ENCODE measurements around the gene NETO1. TPM values are rescaled to one million over a fixed set of nuclear protein-coding genes. Genes with fewer than 3 reads are reported as not detected.

Gene NETO1
- total RNA-seq, 3 donors from 2014 or later (not counting 1 experiment from before 2014, with no cell fraction given): not detected

DNA sequence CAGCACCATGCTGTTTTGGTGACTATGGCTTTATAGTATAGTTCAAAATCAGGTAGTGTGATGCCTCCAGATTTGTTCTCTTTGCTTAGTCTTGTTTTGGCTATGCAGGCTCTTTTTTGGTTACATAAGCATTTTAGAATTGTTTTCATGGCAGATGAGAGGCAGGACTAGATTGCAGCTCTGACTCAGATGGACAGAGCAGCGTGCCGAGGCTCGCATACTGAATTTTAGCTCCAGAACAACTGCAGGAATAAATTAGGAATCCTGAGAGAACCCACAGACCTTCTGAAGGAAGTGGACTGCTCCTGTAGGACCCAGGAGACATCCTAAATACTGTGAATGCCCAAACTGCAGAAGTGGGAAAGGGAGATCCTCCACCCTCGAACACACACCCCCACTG lies 141.6 kb downstream of the NETO1 start:
- Mint-ChIP-seq H3K36me3 (no peaks in the 10 kb centered on the region), H3K4me3 (no peak overlapping the region), H3K27me3 (ENCODE audit: low read depth in 2 of 2) (no peaks in the 10 kb centered on the region), H3K9me3 (peaks cover 5 to 10% of the 10 kb centered on the region in 2 donors), H3K27ac (no peak overlapping the region), H3K4me1 (no peaks in the 10 kb centered on the region)
- no peaks in the 10 kb centered on the region for H3K4me1 ChIP-seq (ENCODE audit: control insufficient read depth, insufficient read depth, low read length)
- ATAC-seq (no peak), DNase-seq (no peak)
- no peak overlapping the region for H3K4me3 ChIP-seq (ENCODE audit: low read length)
- TF ChIP-seq, protein P1, sequence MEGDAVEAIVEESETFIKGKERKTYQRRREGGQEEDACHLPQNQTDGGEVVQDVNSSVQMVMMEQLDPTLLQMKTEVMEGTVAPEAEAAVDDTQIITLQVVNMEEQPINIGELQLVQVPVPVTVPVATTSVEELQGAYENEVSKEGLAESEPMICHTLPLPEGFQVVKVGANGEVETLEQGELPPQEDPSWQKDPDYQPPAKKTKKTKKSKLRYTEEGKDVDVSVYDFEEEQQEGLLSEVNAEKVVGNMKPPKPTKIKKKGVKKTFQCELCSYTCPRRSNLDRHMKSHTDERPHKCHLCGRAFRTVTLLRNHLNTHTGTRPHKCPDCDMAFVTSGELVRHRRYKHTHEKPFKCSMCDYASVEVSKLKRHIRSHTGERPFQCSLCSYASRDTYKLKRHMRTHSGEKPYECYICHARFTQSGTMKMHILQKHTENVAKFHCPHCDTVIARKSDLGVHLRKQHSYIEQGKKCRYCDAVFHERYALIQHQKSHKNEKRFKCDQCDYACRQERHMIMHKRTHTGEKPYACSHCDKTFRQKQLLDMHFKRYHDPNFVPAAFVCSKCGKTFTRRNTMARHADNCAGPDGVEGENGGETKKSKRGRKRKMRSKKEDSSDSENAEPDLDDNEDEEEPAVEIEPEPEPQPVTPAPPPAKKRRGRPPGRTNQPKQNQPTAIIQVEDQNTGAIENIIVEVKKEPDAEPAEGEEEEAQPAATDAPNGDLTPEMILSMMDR (IDR thresholded peaks at IDR 0.05): no peak
- intact Hi-C loops (cut with micrococcal nuclease): no loop called here
- no peaks in the 10 kb centered on the region for H3K9me3 ChIP-seq (ENCODE audit: control insufficient read depth, insufficient read depth, low read length)
- 95% methylated on average over 3 of the region's 4 CpGs for WGBS (ENCODE audit: insufficient coverage)
- H3K27me3 ChIP-seq (ENCODE audit: control insufficient read depth, insufficient read depth, low read length): no peaks in the 10 kb centered on the region
- H3K36me3 ChIP-seq (ENCODE audit: control insufficient read depth, insufficient read depth, low read length): no peaks in the 10 kb centered on the region
- no peak overlapping the region for H3K27ac ChIP-seq (ENCODE audit: low read length)

DNA sequence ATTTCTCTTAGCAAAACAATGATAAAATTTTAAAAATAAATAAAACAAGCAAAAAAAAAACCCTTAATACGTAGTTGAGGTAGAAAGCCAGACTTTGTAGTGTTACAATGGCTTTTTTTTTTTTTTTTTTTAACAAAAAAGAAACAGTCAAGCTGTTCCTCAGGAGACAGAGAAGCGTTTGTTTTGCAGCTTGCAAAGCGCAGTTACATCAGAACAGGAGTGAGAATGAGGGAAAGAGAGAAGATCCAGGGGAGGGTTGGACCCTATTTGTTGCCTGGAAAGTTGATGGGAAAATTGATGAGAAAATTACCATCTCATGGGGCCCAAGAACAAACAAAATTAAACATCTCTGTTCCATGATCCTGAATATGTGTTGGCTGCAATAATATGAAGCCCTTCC lies 146.5 kb downstream of the NETO1 start:
- Mint-ChIP-seq H3K4me3 (no peak overlapping the region), H3K36me3 (no peaks in the 10 kb centered on the region), H3K4me1 (no peaks in the 10 kb centered on the region), H3K27me3 (ENCODE audit: low read depth in 2 of 2) (no peaks in the 10 kb centered on the region), H3K27ac (no peak overlapping the region), H3K9me3 (peaks cover 2 to 14% of the 10 kb centered on the region in 2 donors)
- H3K4me1 ChIP-seq (ENCODE audit: control insufficient read depth, insufficient read depth, low read length): no peaks in the 10 kb centered on the region
- H3K27me3 ChIP-seq (ENCODE audit: control insufficient read depth, insufficient read depth, low read length): no peaks in the 10 kb centered on the region
- no peaks in the 10 kb centered on the region for H3K36me3 ChIP-seq (ENCODE audit: control insufficient read depth, insufficient read depth, low read length)
- H3K27ac ChIP-seq (ENCODE audit: low read length): no peak overlapping the region
- TF ChIP-seq, protein P1 (IDR thresholded peaks at IDR 0.05): no peak
- ATAC-seq (no peak), DNase-seq (no peak)
- H3K4me3 ChIP-seq (ENCODE audit: low read length): no peak overlapping the region
- 84% methylated on average over 2 of the region's 3 CpGs for WGBS (ENCODE audit: insufficient coverage)
- intact Hi-C loops (cut with micrococcal nuclease): no loop called here
- no peaks in the 10 kb centered on the region for H3K9me3 ChIP-seq (ENCODE audit: control insufficient read depth, insufficient read depth, low read length)

DNA sequence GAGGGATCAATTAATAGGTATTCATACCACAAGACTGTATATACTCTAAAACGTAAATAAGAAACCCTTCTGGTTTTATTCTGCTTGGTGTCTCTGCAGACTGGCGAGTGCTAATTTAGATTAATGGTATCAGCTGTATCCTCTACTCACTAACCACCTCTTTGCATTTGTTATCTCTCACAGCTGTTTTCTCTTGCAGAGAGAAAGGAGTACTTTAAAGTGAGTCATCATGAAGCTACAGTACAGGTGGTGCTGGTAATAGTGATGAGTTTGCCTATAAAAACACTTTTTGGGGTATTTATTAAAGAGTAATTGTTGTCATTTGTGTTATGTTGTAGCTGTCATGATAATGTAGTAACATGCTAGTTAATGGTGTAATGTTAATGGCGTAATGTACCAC lies 147.7 kb downstream of the NETO1 start:
- no peak for ATAC-seq
- intact Hi-C loops (cut with micrococcal nuclease): no loop called here
- no peak for DNase-seq
- Mint-ChIP-seq H3K4me3 (no peak overlapping the region), H3K27ac (no peak overlapping the region), H3K9me3 (peaks cover 4 to 14% of the 10 kb centered on the region in 2 donors), H3K27me3 (ENCODE audit: low read depth in 2 of 2) (no peaks in the 10 kb centered on the region), H3K4me1 (no peaks in the 10 kb centered on the region), H3K36me3 (no peaks in the 10 kb centered on the region)
- TF ChIP-seq, protein P1 (IDR thresholded peaks at IDR 0.05): no peak
- no peaks in the 10 kb centered on the region for H3K4me1 ChIP-seq (ENCODE audit: control insufficient read depth, insufficient read depth, low read length)
- no peak overlapping the region for H3K27ac ChIP-seq (ENCODE audit: low read length)
- H3K27me3 ChIP-seq (ENCODE audit: control insufficient read depth, insufficient read depth, low read length): no peaks in the 10 kb centered on the region
- H3K36me3 ChIP-seq (ENCODE audit: control insufficient read depth, insufficient read depth, low read length): no peaks in the 10 kb centered on the region
- H3K9me3 ChIP-seq (ENCODE audit: control insufficient read depth, insufficient read depth, low read length): no peaks in the 10 kb centered on the region
- H3K4me3 ChIP-seq (ENCODE audit: low read length): no peak overlapping the region
- WGBS (ENCODE audit: insufficient coverage): 100% methylated on average over 2 of the region's 3 CpGs

DNA sequence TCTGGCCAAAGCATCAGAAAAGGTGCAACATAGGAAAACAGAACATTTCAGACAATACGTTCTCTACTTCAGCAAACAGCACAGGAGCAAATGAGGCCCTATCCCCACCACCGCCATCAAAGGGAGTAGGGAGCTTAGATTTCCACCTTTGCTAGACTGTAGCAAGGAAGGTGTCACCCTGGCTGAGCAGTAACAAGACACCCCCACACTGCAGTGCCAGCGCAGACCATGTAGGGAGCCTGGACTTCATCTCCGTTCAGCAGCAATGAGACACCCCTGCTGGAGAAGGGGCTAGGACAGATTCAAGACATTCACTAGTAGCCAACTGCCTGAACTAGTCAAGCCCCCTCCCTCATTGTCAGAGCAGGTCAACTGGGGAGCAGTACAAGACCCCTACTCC lies 163.6 kb downstream of the NETO1 start:
- intact Hi-C loops (cut with micrococcal nuclease): no loop called here
- ATAC-seq: no peak
- 87% methylated on average over 4 of the region's 4 CpGs for WGBS (ENCODE audit: insufficient coverage)

More for the DNA sequence above, 163.6 kb downstream of the NETO1 start:
- TF ChIP-seq, protein P1 (IDR thresholded peaks at IDR 0.05): no peak
- H3K4me1 ChIP-seq (ENCODE audit: control insufficient read depth, insufficient read depth, low read length): no peaks in the 10 kb centered on the region
- DNase-seq: no peak
- H3K9me3 ChIP-seq (ENCODE audit: control insufficient read depth, insufficient read depth, low read length): no peaks in the 10 kb centered on the region
- no peak overlapping the region for H3K4me3 ChIP-seq (ENCODE audit: low read length)
- Mint-ChIP-seq H3K9me3 (peaks cover 0 to 6% of the 10 kb centered on the region in 2 donors), H3K27ac (no peak overlapping the region), H3K36me3 (no peaks in the 10 kb centered on the region), H3K4me1 (no peaks in the 10 kb centered on the region), H3K4me3 (no peak overlapping the region), H3K27me3 (ENCODE audit: low read depth in 2 of 2) (no peaks in the 10 kb centered on the region)
- H3K36me3 ChIP-seq (ENCODE audit: control insufficient read depth, insufficient read depth, low read length): no peaks in the 10 kb centered on the region
- H3K27ac ChIP-seq (ENCODE audit: low read length): no peak overlapping the region
- H3K27me3 ChIP-seq (ENCODE audit: control insufficient read depth, insufficient read depth, low read length): no peaks in the 10 kb centered on the region
